ENCODE data around the gene CATSPER4. TPM values are rescaled to one million over a fixed set of nuclear protein-coding genes. Genes with fewer than 3 reads are reported as not detected.

Gene CATSPER4
- total RNA-seq, 5 donors from 2014 or later (not counting 1 experiment from before 2014, with no cell fraction given) = not detected

GRCh38 chr1:26213335-26213905 lies 23.0 kb downstream of the CATSPER4 start:
- ChIA-PET POLR2A (no interaction called here), CTCF (interaction anchor here in 1 of 2 donors (0.6 kb wide), 1 partner anchor 29 kb away, joined by 4 read pairs; no protein-coding TSS in a partner anchor)

DNA sequence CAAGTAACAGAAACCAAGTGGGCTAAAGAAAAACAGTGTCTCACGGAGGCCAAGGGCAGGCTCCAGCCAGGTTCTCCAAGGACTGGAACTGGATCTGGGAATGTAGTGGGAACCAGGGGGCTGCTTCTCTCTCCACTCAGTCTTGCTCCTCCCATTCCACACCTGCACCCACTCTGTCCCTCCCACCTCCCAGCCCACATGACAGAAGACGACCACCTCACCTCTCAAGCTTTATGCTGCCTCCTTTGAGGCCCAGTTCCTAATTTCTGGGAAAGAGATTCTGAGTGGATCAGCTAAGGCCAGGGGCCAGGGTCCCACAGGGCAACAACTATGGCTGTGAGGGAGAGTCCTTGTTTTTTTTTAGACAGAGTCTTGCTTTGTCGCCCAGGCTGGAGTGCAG lies 24.8 kb downstream of the CATSPER4 start:
- H3K4me1 ChIP-seq (ENCODE audit: control insufficient read depth in 1 of 2, extremely low read depth in 1 of 2, insufficient read depth in 2 of 2, low read length in 2 of 2) = no peaks in the 10 kb centered on the region
- H3K4me3 ChIP-seq (ENCODE audit: control insufficient read depth in 1 of 2, extremely low read depth in 1 of 2, low read length in 1 of 2) = no peak overlapping the region
- WGBS (ENCODE audit: insufficient coverage) = no CpG with 5 or more reads among the region's 3 CpGs
- Mint-ChIP-seq H3K9me3 (no peaks in the 10 kb centered on the region), H3K4me1 (no peaks in the 10 kb centered on the region), H3K27me3 (no peaks in the 10 kb centered on the region), H3K27ac (no peak overlapping the region), H3K36me3 (no peaks in the 10 kb centered on the region), H3K4me3 (no peak overlapping the region)
- no peaks in the 10 kb centered on the region for H3K36me3 ChIP-seq (ENCODE audit: control insufficient read depth in 2 of 2, extremely low read depth in 1 of 2, insufficient read depth in 1 of 2, low read length in 1 of 2)
- ChIA-PET CTCF (no interaction called here), POLR2A (no interaction called here)
- H3K9me3 ChIP-seq = no peaks in the 10 kb centered on the region
- DNase-seq (no peak), ATAC-seq (replicated peaks in 1 of 4) (no peak)
- peaks cover 0 to 5% of the 10 kb centered on the region in 2 experiments for H3K27me3 ChIP-seq (replicated peaks in 1 of 2; ENCODE audit: control insufficient read depth in 2 of 2, extremely low read depth in 1 of 2, insufficient read depth in 2 of 2, low read length in 1 of 2)
- no peak overlapping the region for H3K27ac ChIP-seq (ENCODE audit: low read length)

More at GRCh38 chr1:26213335-26213905, 23.0 kb downstream of the CATSPER4 start:
- ATAC-seq (replicated peaks in 1 of 4) (no peak), DNase-seq (no peak)
- Mint-ChIP-seq H3K36me3 (no peaks in the 10 kb centered on the region), H3K4me1 (no peaks in the 10 kb centered on the region), H3K27ac (no peak overlapping the region), H3K27me3 (no peaks in the 10 kb centered on the region), H3K9me3 (no peaks in the 10 kb centered on the region), H3K4me3 (no peak overlapping the region)
- H3K27ac ChIP-seq (ENCODE audit: low read length) = no peak overlapping the region
- H3K27me3 ChIP-seq (replicated peaks in 1 of 2; ENCODE audit: control insufficient read depth in 2 of 2, extremely low read depth in 1 of 2, insufficient read depth in 2 of 2, low read length in 1 of 2) = no peaks in the 10 kb centered on the region
- H3K4me1 ChIP-seq (ENCODE audit: control insufficient read depth in 1 of 2, extremely low read depth in 1 of 2, insufficient read depth in 2 of 2, low read length in 2 of 2) = no peaks in the 10 kb centered on the region
- H3K36me3 ChIP-seq (ENCODE audit: control insufficient read depth in 2 of 2, extremely low read depth in 1 of 2, insufficient read depth in 1 of 2, low read length in 1 of 2) = no peaks in the 10 kb centered on the region
- 82% methylated on average over 3 of the region's 6 CpGs for WGBS (ENCODE audit: insufficient coverage)
- no peaks in the 10 kb centered on the region for H3K9me3 ChIP-seq
- no peak overlapping the region for H3K4me3 ChIP-seq (ENCODE audit: control insufficient read depth in 1 of 2, extremely low read depth in 1 of 2, low read length in 1 of 2)

DNA sequence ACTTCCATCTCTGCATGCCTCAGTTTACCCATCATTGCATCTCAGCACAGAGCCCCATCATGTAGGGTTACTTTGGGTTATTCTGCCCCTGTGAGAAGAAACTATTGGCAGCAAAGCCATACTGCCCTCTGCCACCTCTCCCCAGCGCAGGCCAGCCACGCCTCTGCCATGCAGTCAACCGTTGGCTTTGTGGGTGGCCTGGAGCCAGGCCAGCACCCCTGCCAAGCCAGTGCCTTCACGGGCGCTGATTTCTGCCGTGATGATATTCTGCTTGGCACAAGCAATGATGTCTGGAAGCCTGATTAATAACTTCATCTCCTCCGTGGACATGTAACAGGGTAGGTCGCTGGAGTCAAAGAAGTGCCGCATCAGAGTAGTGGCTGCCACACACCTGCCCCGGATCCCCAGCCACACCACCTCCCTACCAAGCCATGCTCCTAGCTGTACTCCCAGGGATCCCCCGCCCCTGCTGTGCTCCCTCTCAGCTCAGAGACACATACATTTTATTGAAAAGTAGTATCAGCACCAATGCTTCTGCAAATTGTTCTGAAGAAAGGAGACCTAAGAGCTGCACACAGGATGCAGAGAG lies 28.6 kb downstream of the CATSPER4 start:
- peaks cover 0 to 20% of the 10 kb centered on the region in 2 experiments for H3K27me3 ChIP-seq (replicated peaks in 1 of 2; ENCODE audit: control insufficient read depth in 2 of 2, extremely low read depth in 1 of 2, insufficient read depth in 2 of 2, low read length in 1 of 2)
- no peaks in the 10 kb centered on the region for H3K36me3 Mint-ChIP-seq
- ChIA-PET CTCF (no interaction called here), POLR2A (interaction anchor here in 1 of 2 donors (0.7 kb wide), 1 partner anchor 1037 kb away, joined by 3 read pairs; no protein-coding TSS in a partner anchor)
- ATAC-seq (replicated peaks in 1 of 4) (no peak), DNase-seq (no peak)
- H3K9me3 ChIP-seq = no peaks in the 10 kb centered on the region
- H3K4me1 ChIP-seq (ENCODE audit: control insufficient read depth in 1 of 2, extremely low read depth in 1 of 2, insufficient read depth in 2 of 2, low read length in 2 of 2) = no peaks in the 10 kb centered on the region
- no peak overlapping the region for H3K4me3 ChIP-seq (ENCODE audit: control insufficient read depth in 1 of 2, extremely low read depth in 1 of 2, low read length in 1 of 2)
- no peak overlapping the region for H3K27ac ChIP-seq (ENCODE audit: low read length)
- H3K4me3 Mint-ChIP-seq = no peak overlapping the region
- no peaks in the 10 kb centered on the region for H3K27me3 Mint-ChIP-seq
- no peaks in the 10 kb centered on the region for H3K36me3 ChIP-seq (ENCODE audit: control insufficient read depth in 2 of 2, extremely low read depth in 1 of 2, insufficient read depth in 1 of 2, low read length in 1 of 2)
- 90% methylated on average over 9 of the region's 11 CpGs for WGBS (ENCODE audit: insufficient coverage)
- no peak overlapping the region for H3K27ac Mint-ChIP-seq
- no peaks in the 10 kb centered on the region for H3K9me3 Mint-ChIP-seq
- H3K4me1 Mint-ChIP-seq = no peaks in the 10 kb centered on the region

DNA sequence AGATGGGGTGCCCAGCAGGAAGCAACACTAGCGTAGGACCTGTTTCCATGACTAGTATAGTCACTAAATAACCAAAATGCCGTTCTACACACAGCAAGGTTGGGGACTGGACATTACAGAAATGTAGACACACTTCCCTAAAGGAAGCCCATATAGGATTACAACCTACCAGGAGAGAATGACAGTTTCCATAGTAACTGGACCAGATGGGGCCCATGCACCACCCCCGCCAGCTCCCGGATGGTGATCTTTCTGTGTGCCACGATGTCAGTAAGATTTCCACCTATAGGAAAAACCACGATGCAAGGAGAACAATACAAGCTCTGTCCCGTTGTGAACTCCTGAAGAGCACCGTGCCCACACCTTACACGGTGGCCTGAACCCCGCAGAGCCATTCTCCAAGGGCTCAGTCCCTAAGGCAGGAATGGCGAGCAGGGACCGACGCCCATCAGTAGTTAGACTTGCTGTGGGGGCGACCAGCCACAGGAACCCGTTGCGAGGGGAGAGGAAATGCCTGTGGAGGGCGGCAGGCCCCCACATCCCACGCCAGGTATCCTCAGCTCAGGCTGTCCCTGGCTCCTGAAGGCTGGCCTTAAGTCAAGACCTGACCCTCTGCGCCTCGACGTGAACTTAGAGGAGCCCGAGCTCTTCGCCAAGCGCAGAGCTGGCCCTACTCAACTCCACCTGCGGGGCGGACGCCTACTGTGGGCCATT lies 30.0 kb downstream of the CATSPER4 start:
- peaks cover 0 to 30% of the 10 kb centered on the region in 2 experiments for H3K27me3 ChIP-seq (replicated peaks in 1 of 2; ENCODE audit: control insufficient read depth in 2 of 2, extremely low read depth in 1 of 2, insufficient read depth in 2 of 2, low read length in 1 of 2)
- H3K9me3 ChIP-seq = no peaks in the 10 kb centered on the region
- Mint-ChIP-seq H3K27me3 (peaks cover 0 to 5% of the 10 kb centered on the region in 2 donors), H3K9me3 (no peaks in the 10 kb centered on the region), H3K36me3 (no peaks in the 10 kb centered on the region), H3K27ac (peak overlapping the region in 1 of 2 donors; percentile 43), H3K4me3 (no peak overlapping the region), H3K4me1 (peaks cover under 1 to 3% (median under 1%) of the 10 kb centered on the region in 3 donors)
- DNase-seq (no peak), ATAC-seq (replicated peaks in 1 of 4) (no peak)
- ChIA-PET CTCF (no interaction called here), POLR2A (no interaction called here)
- peaks cover 1 to 6% of the 10 kb centered on the region in 2 experiments for H3K4me1 ChIP-seq (ENCODE audit: control insufficient read depth in 1 of 2, extremely low read depth in 1 of 2, insufficient read depth in 2 of 2, low read length in 2 of 2)
- no peak overlapping the region for H3K4me3 ChIP-seq (ENCODE audit: control insufficient read depth in 1 of 2, extremely low read depth in 1 of 2, low read length in 1 of 2)
- WGBS (ENCODE audit: insufficient coverage) = 80% methylated on average over 22 of the region's 27 CpGs
- no peak overlapping the region for H3K27ac ChIP-seq (ENCODE audit: low read length)
- no peaks in the 10 kb centered on the region for H3K36me3 ChIP-seq (ENCODE audit: control insufficient read depth in 2 of 2, extremely low read depth in 1 of 2, insufficient read depth in 1 of 2, low read length in 1 of 2)

GRCh38 chr1:26221094-26221493 lies 30.7 kb downstream of the CATSPER4 start:
- Mint-ChIP-seq H3K36me3 (no peaks in the 10 kb centered on the region), H3K4me3 (no peak overlapping the region), H3K9me3 (no peaks in the 10 kb centered on the region), H3K27ac (no peak overlapping the region), H3K4me1 (peaks cover 7 to 10% (median 8%) of the 10 kb centered on the region in 3 donors), H3K27me3 (peaks cover 6 to 12% of the 10 kb centered on the region in 2 donors)
- no peak overlapping the region for H3K27ac ChIP-seq (ENCODE audit: low read length)
- no peaks in the 10 kb centered on the region for H3K9me3 ChIP-seq
- CTCF ChIA-PET = no interaction called here
- ATAC-seq (replicated peaks in 1 of 4) = no peak
- DNase-seq = no peak
- H3K4me1 ChIP-seq (ENCODE audit: control insufficient read depth in 1 of 2, extremely low read depth in 1 of 2, insufficient read depth in 2 of 2, low read length in 2 of 2) = peaks cover 4 to 12% of the 10 kb centered on the region in 2 experiments
- POLR2A ChIA-PET = no interaction called here
- H3K27me3 ChIP-seq (replicated peaks in 1 of 2; ENCODE audit: control insufficient read depth in 2 of 2, extremely low read depth in 1 of 2, insufficient read depth in 2 of 2, low read length in 1 of 2) = peaks cover 0 to 37% of the 10 kb centered on the region in 2 experiments
- WGBS (ENCODE audit: insufficient coverage) = 100% methylated on average over 1 of the region's 2 CpGs
- H3K36me3 ChIP-seq (ENCODE audit: control insufficient read depth in 2 of 2, extremely low read depth in 1 of 2, insufficient read depth in 1 of 2, low read length in 1 of 2) = no peaks in the 10 kb centered on the region
- H3K4me3 ChIP-seq (ENCODE audit: control insufficient read depth in 1 of 2, extremely low read depth in 1 of 2, low read length in 1 of 2) = no peak overlapping the region

DNA sequence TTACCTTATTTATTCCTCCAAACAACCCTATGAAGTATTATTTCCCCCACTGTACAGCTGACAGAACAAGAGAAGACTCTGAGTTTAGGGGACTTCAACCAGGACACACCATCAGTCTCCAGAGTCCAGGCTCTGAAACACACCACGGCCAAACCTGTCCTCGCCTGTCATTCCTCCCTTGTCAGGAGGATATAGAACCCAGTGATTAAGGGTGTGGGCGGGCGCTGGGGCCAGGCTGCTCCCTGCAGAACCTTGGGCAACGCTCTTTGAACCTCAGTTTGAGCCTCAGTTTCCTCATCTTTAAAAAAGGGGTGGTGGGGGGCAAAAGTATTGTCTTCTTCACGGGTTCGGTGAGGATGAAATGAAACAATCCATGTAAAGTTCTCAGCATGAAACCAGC lies 34.2 kb downstream of the CATSPER4 start:
- Mint-ChIP-seq H3K27ac (no peak overlapping the region), H3K4me3 (peak overlapping the region in 1 of 3 donors; percentile 68), H3K36me3 (no peaks in the 10 kb centered on the region), H3K4me1 (peaks cover 10 to 14% (median 12%) of the 10 kb centered on the region in 3 donors), H3K27me3 (peaks cover 9 to 19% of the 10 kb centered on the region in 2 donors), H3K9me3 (no peaks in the 10 kb centered on the region)
- Histone ChIP-seq H3K9me3 (no peaks in the 10 kb centered on the region), H3K27ac (ENCODE audit: low read length) (no peak overlapping the region), H3K27me3 (replicated peaks in 1 of 2; ENCODE audit: control insufficient read depth in 2 of 2, extremely low read depth in 1 of 2, insufficient read depth in 2 of 2, low read length in 1 of 2) (peaks cover 2 to 49% of the 10 kb centered on the region in 2 experiments), H3K4me3 (ENCODE audit: control insufficient read depth in 1 of 2, extremely low read depth in 1 of 2, low read length in 1 of 2) (no peak overlapping the region), H3K36me3 (ENCODE audit: control insufficient read depth in 2 of 2, extremely low read depth in 1 of 2, insufficient read depth in 1 of 2, low read length in 1 of 2) (no peaks in the 10 kb centered on the region), H3K4me1 (ENCODE audit: control insufficient read depth in 1 of 2, extremely low read depth in 1 of 2, insufficient read depth in 2 of 2, low read length in 2 of 2) (peaks cover 4 to 12% of the 10 kb centered on the region in 2 experiments)
- ATAC-seq (replicated peaks in 1 of 4) (no peak), DNase-seq (no peak)
- WGBS (ENCODE audit: insufficient coverage) = no CpG with 5 or more reads among the region's 7 CpGs
- ChIA-PET CTCF (no interaction called here), POLR2A (no interaction called here)
